Measurements from ENCODE around the gene NCAPG2.

The NCAPG2 gene

GRCh38 chr7:158588878-158589442 lies 115.6 kb downstream of the NCAPG2 start:
- DNase-seq: no peak

GRCh38 chr7:158588085-158588877 lies 116.3 kb downstream of the NCAPG2 start:
- DNase-seq: no peak

- no peak for DNase-seq
These were observed 117.2 kb downstream of the NCAPG2 start, which contains the start of gene PTPRN2 for GRCh38 chr7:158587162-158588084. PTPRN2 (minus strand) TSS chr7:158587823.

- no peak for DNase-seq
These were observed 118.0 kb downstream of the NCAPG2 start for GRCh38 chr7:158586499-158587161.

- DNase-seq: no peak
These were observed 118.7 kb downstream of the NCAPG2 start for GRCh38 chr7:158585721-158586498.

- no peak for DNase-seq
These were observed 120.2 kb downstream of the NCAPG2 start for GRCh38 chr7:158584407-158584806.

- DNase-seq: no peak
These were observed 120.8 kb downstream of the NCAPG2 start for GRCh38 chr7:158583810-158584209.

GRCh38 chr7:158583143-158583542 lies 121.5 kb downstream of the NCAPG2 start:
- DNase-seq: no peak

GRCh38 chr7:158582089-158582456 lies 122.5 kb downstream of the NCAPG2 start:
- peak; percentile 85 for DNase-seq

GRCh38 chr7:158581440-158582088 lies 123.0 kb downstream of the NCAPG2 start:
- DNase-seq: peak; percentile 93
